WTC11 (cell line): Measurements from ENCODE around the gene FLOT2. TPM values are rescaled to one million over a fixed set of nuclear protein-coding genes. Genes with fewer than 3 reads are reported as not detected.

ENCODE experiments used
- ATAC-seq: fragments of 200-7000 bp; cut with Tn5 transposase; 2 replicates; pipeline ENCODE4 v1.10.0; 2021; ENCODE audit warnings: mild to moderate bottlenecking, moderate library complexity
- CTCF ChIA-PET: fragments of 300-600 bp; sonication (Branson Sonifier 250); formaldehyde crosslinking; loops from one replicate; lab custom pipeline; 2021; ENCODE audit warnings: antibody characterized with exemption; lab: Charles Lee
- POLR2A ChIA-PET: fragments of 350-600 bp; sonication (Branson Sonifier 250); formaldehyde crosslinking; loops from one replicate; lab custom pipeline; 2021; ENCODE audit warnings: antibody characterized with exemption; lab: Charles Lee
- DNase-seq: peaks from one replicate; pipeline ENCODE4 v3.0.0; 2021; ENCODE audit warnings: low spot score
- H3K27ac Mint-ChIP-seq: 2 replicates; pipeline ENCODE4 v1.8.0; 2021; ENCODE audit warnings: mixed read lengths
- H3K27me3 Mint-ChIP-seq: 2 replicates; pipeline ENCODE4 v1.8.0; 2021; ENCODE audit warnings: low read depth, mild to moderate bottlenecking, moderate library complexity, mixed read lengths
- H3K36me3 Mint-ChIP-seq: 2 replicates; pipeline ENCODE4 v1.8.0; 2021; ENCODE audit warnings: mixed read lengths
- H3K4me1 Mint-ChIP-seq: 2 replicates; pipeline ENCODE4 v1.8.0; 2022; ENCODE audit warnings: mixed read lengths
- H3K4me3 Mint-ChIP-seq: 2 replicates; pipeline ENCODE4 v1.8.0; 2021; ENCODE audit warnings: mild to moderate bottlenecking, moderate library complexity, mixed read lengths
- H3K9me3 Mint-ChIP-seq: 2 replicates; pipeline ENCODE4 v1.8.0; 2021; ENCODE audit warnings: mixed read lengths
- ELF4 ChIP-seq: sonication (generic); formaldehyde crosslinking; IDR thresholded peaks from 2 replicates; pipeline ENCODE4 v1.8.1; 2022; ENCODE audit warnings: low read depth, mild to moderate bottlenecking, moderate library complexity, missing genetic modification reagents
- EMX1 ChIP-seq: fragments of 250-450 bp; sonication (Bioruptor Pico); IDR thresholded peaks from 2 replicates; pipeline ENCODE4 v1.8.0; 2021; ENCODE audit warnings: mild to moderate bottlenecking
- MXD4 ChIP-seq: fragments of 250-450 bp; sonication (Bioruptor Pico); IDR thresholded peaks from 2 replicates; pipeline ENCODE4 v1.8.0; 2021; ENCODE audit warnings: mild to moderate bottlenecking, moderate library complexity, borderline replicate concordance
- NFE2L1 ChIP-seq: sonication (generic); formaldehyde crosslinking; IDR thresholded peaks from 2 replicates; pipeline ENCODE4 v1.8.1; 2023; ENCODE audit warnings: missing genetic modification reagents
- NR1H2 ChIP-seq: sonication (generic); formaldehyde crosslinking; IDR thresholded peaks from 2 replicates; pipeline ENCODE4 v1.9.0; 2021; ENCODE audit warnings: mild to moderate bottlenecking, moderate library complexity, missing genetic modification reagents
- PRRX2 ChIP-seq: fragments of 250-450 bp; sonication (Bioruptor Pico); IDR thresholded peaks from 2 replicates; pipeline ENCODE4 v1.8.0; 2021; ENCODE audit warnings: mild to moderate bottlenecking
- ZBTB21 ChIP-seq: sonication (generic); formaldehyde crosslinking; IDR thresholded peaks from 2 replicates; pipeline ENCODE4 v1.8.1; 2023; ENCODE audit warnings: mild to moderate bottlenecking, missing genetic modification reagents, borderline replicate concordance
- ZNF416 ChIP-seq: fragments of 250-450 bp; sonication (Bioruptor Pico); IDR thresholded peaks from 2 replicates; pipeline ENCODE4 v1.9.0; 2021; ENCODE audit warnings: mild to moderate bottlenecking, inconsistent platforms
- total RNA-seq: library from RNA; stranded (reverse); gene quantifications from 3 replicates; pipeline ENCODE4 v1.2.3, GENCODE V29; 2021
- TF ChIP-seq, protein P1 (sequence below): sonication (generic); formaldehyde crosslinking; IDR thresholded peaks from 2 replicates; pipeline ENCODE4 v1.8.1; 2023; ENCODE audit warnings: mild to moderate bottlenecking, missing genetic modification reagents, borderline replicate concordance
- TF ChIP-seq, protein P2 (sequence below): sonication (generic); formaldehyde crosslinking; IDR thresholded peaks from 2 replicates; pipeline ENCODE4 v1.8.0; 2023; ENCODE audit warnings: mild to moderate bottlenecking, missing genetic modification reagents
- TF ChIP-seq, protein P3 (sequence below): fragments of 200-600 bp; IDR thresholded peaks from 2 replicates; pipeline ENCODE4 v1.8.0; 2022; ENCODE audit warnings: antibody characterized with exemption
- TF ChIP-seq, protein P4 (sequence below): sonication (generic); formaldehyde crosslinking; IDR thresholded peaks from 2 replicates; pipeline ENCODE4 v1.8.0; 2022; ENCODE audit warnings: mild to moderate bottlenecking, missing genetic modification reagents
- TF ChIP-seq, protein P5 (sequence below): sonication (generic); formaldehyde crosslinking; IDR thresholded peaks from 2 replicates; pipeline ENCODE4 v1.8.1; 2023; ENCODE audit warnings: mild to moderate bottlenecking, moderate library complexity, missing genetic modification reagents
- TF ChIP-seq, protein P6 (sequence below): sonication (generic); formaldehyde crosslinking; conservative IDR thresholded peaks from 2 replicates; pipeline ENCODE4 v1.8.1; 2022; ENCODE audit warnings: mild to moderate bottlenecking, missing genetic modification reagents
- TF ChIP-seq, protein P7 (sequence below): sonication (generic); formaldehyde crosslinking; IDR thresholded peaks from 2 replicates; pipeline ENCODE4 v1.8.0; 2023; ENCODE audit warnings: missing genetic modification reagents
- TF ChIP-seq, protein P8 (sequence below): fragments of 250-450 bp; sonication (Bioruptor Pico); IDR thresholded peaks from 2 replicates; pipeline ENCODE4 v1.9.0; 2021; ENCODE audit warnings: mild to moderate bottlenecking, borderline replicate concordance
- TF ChIP-seq, protein P9 (sequence below): sonication (generic); formaldehyde crosslinking; IDR thresholded peaks from 2 replicates; pipeline ENCODE4 v1.8.1; 2022; ENCODE audit warnings: mild to moderate bottlenecking, moderate library complexity, missing genetic modification reagents

Gene FLOT2
- total RNA-seq, 1 experiment from 2014 or later: 139 TPM

DNA sequence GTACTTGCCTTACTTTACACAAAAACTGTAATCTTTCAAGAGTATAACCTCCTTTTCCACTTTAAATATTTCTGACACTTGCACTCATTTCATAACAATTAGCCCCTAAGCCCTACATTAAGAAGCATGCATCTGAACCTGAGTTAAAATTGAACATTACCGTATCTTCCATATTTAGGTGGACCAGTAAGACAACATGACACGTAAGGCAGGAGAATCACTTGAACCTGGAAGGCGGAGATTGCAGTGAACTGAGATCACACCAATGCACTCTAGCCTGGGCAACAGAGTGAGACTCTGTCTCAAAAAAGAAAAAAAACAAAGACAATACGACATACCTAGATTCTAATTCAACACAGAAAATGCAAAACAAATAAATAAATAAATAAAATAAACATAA is 46.8 kb upstream of the FLOT2 start:
- Mint-ChIP-seq H3K36me3 (peaks cover 35% of the 10 kb centered on the region), H3K27ac (no peak overlapping the region), H3K27me3 (no peaks in the 10 kb centered on the region), H3K4me3 (no peak overlapping the region), H3K9me3 (no peaks in the 10 kb centered on the region), H3K4me1 (peaks cover 45% of the 10 kb centered on the region)
- ATAC-seq (no peak), DNase-seq (no peak)
- POLR2A ChIA-PET: no interaction called here
- CTCF ChIA-PET: no interaction called here
- TF ChIP-seq, protein P1, sequence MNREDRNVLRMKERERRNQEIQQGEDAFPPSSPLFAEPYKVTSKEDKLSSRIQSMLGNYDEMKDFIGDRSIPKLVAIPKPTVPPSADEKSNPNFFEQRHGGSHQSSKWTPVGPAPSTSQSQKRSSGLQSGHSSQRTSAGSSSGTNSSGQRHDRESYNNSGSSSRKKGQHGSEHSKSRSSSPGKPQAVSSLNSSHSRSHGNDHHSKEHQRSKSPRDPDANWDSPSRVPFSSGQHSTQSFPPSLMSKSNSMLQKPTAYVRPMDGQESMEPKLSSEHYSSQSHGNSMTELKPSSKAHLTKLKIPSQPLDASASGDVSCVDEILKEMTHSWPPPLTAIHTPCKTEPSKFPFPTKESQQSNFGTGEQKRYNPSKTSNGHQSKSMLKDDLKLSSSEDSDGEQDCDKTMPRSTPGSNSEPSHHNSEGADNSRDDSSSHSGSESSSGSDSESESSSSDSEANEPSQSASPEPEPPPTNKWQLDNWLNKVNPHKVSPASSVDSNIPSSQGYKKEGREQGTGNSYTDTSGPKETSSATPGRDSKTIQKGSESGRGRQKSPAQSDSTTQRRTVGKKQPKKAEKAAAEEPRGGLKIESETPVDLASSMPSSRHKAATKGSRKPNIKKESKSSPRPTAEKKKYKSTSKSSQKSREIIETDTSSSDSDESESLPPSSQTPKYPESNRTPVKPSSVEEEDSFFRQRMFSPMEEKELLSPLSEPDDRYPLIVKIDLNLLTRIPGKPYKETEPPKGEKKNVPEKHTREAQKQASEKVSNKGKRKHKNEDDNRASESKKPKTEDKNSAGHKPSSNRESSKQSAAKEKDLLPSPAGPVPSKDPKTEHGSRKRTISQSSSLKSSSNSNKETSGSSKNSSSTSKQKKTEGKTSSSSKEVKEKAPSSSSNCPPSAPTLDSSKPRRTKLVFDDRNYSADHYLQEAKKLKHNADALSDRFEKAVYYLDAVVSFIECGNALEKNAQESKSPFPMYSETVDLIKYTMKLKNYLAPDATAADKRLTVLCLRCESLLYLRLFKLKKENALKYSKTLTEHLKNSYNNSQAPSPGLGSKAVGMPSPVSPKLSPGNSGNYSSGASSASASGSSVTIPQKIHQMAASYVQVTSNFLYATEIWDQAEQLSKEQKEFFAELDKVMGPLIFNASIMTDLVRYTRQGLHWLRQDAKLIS: no peak
- TF ChIP-seq, protein P2, sequence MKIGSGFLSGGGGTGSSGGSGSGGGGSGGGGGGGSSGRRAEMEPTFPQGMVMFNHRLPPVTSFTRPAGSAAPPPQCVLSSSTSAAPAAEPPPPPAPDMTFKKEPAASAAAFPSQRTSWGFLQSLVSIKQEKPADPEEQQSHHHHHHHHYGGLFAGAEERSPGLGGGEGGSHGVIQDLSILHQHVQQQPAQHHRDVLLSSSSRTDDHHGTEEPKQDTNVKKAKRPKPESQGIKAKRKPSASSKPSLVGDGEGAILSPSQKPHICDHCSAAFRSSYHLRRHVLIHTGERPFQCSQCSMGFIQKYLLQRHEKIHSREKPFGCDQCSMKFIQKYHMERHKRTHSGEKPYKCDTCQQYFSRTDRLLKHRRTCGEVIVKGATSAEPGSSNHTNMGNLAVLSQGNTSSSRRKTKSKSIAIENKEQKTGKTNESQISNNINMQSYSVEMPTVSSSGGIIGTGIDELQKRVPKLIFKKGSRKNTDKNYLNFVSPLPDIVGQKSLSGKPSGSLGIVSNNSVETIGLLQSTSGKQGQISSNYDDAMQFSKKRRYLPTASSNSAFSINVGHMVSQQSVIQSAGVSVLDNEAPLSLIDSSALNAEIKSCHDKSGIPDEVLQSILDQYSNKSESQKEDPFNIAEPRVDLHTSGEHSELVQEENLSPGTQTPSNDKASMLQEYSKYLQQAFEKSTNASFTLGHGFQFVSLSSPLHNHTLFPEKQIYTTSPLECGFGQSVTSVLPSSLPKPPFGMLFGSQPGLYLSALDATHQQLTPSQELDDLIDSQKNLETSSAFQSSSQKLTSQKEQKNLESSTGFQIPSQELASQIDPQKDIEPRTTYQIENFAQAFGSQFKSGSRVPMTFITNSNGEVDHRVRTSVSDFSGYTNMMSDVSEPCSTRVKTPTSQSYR: no peak
- TF ChIP-seq ZNF416 (CRISPR knock-in tag) (no peak), NR1H2 (CRISPR knock-in tag) (no peak), PRRX2 (no peak), EMX1 (CRISPR knock-in tag) (no peak)
- TF ChIP-seq, all 79 proteins: peak for 0

DNA sequence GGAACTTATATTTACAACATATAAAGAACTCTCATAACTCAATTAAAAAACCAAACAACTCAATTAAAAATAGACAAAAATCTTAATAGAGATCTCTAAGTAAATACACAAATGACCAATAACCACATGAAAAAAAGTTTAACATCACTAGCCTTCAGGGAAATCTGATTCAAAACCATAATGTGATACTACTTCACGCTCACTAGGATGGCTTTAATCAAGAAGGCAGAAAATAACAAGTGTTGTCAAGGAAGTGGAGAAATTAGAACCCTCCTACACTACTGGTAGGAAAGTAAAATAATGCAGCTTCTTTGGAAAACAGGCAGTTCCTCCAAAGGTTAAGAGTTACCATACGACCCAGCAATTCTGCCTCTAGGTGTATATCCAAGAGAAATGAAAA is 45.4 kb upstream of the FLOT2 start:
- Mint-ChIP-seq H3K27ac (no peak overlapping the region), H3K4me1 (peaks cover 49% of the 10 kb centered on the region), H3K4me3 (no peak overlapping the region), H3K36me3 (peaks cover 34% of the 10 kb centered on the region), H3K27me3 (no peaks in the 10 kb centered on the region), H3K9me3 (no peaks in the 10 kb centered on the region)
- DNase-seq: no peak
- ChIA-PET CTCF (interaction anchor here (1.0 to 2.3 kb wide), 4 partner anchors 11 to 216 kb away, joined by 3 to 8 read pairs (median 5); no protein-coding TSS in a partner anchor), POLR2A (no interaction called here)
- ATAC-seq: no peak
- no peak for TF ChIP-seq MXD4 (CRISPR knock-in tag)
- TF ChIP-seq, protein P3, sequence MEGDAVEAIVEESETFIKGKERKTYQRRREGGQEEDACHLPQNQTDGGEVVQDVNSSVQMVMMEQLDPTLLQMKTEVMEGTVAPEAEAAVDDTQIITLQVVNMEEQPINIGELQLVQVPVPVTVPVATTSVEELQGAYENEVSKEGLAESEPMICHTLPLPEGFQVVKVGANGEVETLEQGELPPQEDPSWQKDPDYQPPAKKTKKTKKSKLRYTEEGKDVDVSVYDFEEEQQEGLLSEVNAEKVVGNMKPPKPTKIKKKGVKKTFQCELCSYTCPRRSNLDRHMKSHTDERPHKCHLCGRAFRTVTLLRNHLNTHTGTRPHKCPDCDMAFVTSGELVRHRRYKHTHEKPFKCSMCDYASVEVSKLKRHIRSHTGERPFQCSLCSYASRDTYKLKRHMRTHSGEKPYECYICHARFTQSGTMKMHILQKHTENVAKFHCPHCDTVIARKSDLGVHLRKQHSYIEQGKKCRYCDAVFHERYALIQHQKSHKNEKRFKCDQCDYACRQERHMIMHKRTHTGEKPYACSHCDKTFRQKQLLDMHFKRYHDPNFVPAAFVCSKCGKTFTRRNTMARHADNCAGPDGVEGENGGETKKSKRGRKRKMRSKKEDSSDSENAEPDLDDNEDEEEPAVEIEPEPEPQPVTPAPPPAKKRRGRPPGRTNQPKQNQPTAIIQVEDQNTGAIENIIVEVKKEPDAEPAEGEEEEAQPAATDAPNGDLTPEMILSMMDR: no peak
- TF ChIP-seq, protein P4, sequence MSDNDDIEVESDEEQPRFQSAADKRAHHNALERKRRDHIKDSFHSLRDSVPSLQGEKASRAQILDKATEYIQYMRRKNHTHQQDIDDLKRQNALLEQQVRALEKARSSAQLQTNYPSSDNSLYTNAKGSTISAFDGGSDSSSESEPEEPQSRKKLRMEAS (CRISPR knock-in tag): no peak
- TF ChIP-seq, protein P5, sequence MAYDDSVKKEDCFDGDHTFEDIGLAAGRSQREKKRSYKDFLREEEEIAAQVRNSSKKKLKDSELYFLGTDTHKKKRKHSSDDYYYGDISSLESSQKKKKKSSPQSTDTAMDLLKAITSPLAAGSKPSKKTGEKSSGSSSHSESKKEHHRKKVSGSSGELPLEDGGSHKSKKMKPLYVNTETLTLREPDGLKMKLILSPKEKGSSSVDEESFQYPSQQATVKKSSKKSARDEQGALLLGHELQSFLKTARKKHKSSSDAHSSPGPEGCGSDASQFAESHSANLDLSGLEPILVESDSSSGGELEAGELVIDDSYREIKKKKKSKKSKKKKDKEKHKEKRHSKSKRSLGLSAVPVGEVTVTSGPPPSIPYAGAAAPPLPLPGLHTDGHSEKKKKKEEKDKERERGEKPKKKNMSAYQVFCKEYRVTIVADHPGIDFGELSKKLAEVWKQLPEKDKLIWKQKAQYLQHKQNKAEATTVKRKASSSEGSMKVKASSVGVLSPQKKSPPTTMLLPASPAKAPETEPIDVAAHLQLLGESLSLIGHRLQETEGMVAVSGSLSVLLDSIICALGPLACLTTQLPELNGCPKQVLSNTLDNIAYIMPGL (CRISPR knock-in tag): no peak
- TF ChIP-seq, protein P6, sequence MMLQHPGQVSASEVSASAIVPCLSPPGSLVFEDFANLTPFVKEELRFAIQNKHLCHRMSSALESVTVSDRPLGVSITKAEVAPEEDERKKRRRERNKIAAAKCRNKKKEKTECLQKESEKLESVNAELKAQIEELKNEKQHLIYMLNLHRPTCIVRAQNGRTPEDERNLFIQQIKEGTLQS (CRISPR knock-in tag): no peak
- no peak for TF ChIP-seq ELF4 (CRISPR knock-in tag)
- TF ChIP-seq, protein P7, sequence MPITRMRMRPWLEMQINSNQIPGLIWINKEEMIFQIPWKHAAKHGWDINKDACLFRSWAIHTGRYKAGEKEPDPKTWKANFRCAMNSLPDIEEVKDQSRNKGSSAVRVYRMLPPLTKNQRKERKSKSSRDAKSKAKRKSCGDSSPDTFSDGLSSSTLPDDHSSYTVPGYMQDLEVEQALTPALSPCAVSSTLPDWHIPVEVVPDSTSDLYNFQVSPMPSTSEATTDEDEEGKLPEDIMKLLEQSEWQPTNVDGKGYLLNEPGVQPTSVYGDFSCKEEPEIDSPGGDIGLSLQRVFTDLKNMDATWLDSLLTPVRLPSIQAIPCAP (CRISPR knock-in tag): no peak
- TF ChIP-seq, protein P8, sequence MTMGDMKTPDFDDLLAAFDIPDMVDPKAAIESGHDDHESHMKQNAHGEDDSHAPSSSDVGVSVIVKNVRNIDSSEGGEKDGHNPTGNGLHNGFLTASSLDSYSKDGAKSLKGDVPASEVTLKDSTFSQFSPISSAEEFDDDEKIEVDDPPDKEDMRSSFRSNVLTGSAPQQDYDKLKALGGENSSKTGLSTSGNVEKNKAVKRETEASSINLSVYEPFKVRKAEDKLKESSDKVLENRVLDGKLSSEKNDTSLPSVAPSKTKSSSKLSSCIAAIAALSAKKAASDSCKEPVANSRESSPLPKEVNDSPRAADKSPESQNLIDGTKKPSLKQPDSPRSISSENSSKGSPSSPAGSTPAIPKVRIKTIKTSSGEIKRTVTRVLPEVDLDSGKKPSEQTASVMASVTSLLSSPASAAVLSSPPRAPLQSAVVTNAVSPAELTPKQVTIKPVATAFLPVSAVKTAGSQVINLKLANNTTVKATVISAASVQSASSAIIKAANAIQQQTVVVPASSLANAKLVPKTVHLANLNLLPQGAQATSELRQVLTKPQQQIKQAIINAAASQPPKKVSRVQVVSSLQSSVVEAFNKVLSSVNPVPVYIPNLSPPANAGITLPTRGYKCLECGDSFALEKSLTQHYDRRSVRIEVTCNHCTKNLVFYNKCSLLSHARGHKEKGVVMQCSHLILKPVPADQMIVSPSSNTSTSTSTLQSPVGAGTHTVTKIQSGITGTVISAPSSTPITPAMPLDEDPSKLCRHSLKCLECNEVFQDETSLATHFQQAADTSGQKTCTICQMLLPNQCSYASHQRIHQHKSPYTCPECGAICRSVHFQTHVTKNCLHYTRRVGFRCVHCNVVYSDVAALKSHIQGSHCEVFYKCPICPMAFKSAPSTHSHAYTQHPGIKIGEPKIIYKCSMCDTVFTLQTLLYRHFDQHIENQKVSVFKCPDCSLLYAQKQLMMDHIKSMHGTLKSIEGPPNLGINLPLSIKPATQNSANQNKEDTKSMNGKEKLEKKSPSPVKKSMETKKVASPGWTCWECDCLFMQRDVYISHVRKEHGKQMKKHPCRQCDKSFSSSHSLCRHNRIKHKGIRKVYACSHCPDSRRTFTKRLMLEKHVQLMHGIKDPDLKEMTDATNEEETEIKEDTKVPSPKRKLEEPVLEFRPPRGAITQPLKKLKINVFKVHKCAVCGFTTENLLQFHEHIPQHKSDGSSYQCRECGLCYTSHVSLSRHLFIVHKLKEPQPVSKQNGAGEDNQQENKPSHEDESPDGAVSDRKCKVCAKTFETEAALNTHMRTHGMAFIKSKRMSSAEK (CRISPR knock-in tag): no peak
- TF ChIP-seq ZBTB21: no peak
- TF ChIP-seq NFE2L1 (CRISPR knock-in tag): no peak
- TF ChIP-seq, protein P9, sequence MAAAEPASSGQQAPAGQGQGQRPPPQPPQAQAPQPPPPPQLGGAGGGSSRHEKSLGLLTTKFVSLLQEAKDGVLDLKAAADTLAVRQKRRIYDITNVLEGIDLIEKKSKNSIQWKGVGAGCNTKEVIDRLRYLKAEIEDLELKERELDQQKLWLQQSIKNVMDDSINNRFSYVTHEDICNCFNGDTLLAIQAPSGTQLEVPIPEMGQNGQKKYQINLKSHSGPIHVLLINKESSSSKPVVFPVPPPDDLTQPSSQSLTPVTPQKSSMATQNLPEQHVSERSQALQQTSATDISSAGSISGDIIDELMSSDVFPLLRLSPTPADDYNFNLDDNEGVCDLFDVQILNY (CRISPR knock-in tag): no peak
